A375 (cell line): ENCODE results near the gene WEE2. TPM values are rescaled to one million over a fixed set of nuclear protein-coding genes. Genes with fewer than 3 reads are reported as not detected.

Experiments used
- small RNA-seq: library from RNA; depleted of rRNA; stranded (forward); fragments of <200 nt; gene quantifications from one replicate; pipeline ENCODE3, GENCODE V24; 2014
- total RNA-seq: library from RNA; depleted of rRNA; stranded (reverse); fragments of >200 nt; shearing (Covaris generic); gene quantifications from 2 replicates; pipeline ENCODE4 v1.2.3, GENCODE V29; 2014; rRNA removed

Gene WEE2
- total RNA-seq, result not detected in 2 replicates

GRCh38 chr7:141708351-141708750 lies at the start of gene WEE2:
Gene WEE2 (plus strand): TSS chr7:141708353. CDS start chr7:141708759, 406 bp downstream.

DNA sequence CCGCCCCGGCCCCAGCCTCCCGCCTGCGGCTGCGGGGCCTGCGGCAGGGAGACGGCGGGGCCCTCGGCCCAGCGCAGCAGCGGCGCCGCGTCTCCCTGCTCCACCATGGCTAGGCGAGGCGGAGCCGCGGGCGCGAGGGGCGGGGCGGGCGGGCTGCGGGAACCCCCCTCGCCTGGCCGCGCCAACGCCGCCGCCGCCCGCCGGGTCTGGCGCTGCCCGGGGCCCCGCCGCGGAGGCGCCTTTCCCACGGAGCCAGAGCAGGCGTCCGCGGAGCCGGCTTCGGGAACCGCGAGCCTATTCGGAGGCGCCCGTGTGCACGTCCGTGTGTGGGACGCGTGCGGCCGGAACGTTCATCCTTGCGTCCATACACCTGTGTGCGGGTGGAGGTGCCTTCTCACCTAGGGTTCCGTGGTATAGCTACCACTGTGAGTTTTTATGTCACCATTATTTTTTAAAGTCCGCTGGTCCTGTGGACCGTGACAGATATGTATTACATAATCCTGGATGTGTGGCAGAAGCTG lies 6.0 kb upstream of the WEE2 start, which contains the start of gene DENND11:
TSS of gene DENND11 (minus strand) at position 120 of the 521 bp plus-strand sequence. CDS start at position 107, 13 bp downstream.

GRCh38 chr7:141737836-141738591 lies 29.9 kb downstream of the WEE2 start, which contains the start of gene SSBP1:
Gene SSBP1 (plus strand): TSS chr7:141738358. CDS start chr7:141739167, 809 bp downstream.

GRCh38 chr7:141763797-141764196 lies 55.6 kb downstream of the WEE2 start, which contains the start of gene TAS2R3:
Gene TAS2R3 (plus strand): TSS chr7:141764097. CDS start chr7:141764159, 62 bp downstream.

DNA sequence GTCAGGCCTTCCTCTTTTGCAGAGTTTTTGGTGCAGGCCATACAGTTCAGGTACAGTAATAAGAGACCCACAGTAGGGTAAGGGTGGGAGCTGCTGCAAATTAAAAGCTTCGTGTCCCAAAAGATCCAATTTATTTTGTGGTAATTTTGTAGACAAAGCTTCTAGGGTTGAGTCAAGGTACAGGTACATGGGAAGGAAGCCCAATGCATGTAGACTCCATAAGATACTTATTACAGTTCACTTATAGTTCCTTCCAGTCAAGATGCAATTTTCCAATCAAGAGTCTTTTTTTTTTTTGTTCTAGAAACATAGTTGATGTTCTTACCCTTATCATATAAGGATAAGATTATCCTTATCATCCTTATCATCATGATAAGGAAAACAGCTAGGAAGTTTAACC lies 68.2 kb downstream of the WEE2 start, which contains the start of gene TAS2R4:
TSS of gene TAS2R4 (plus strand) at position 301 of the 400 bp plus-strand sequence. CDS start 1,815 bp downstream, outside the sequence.

Small RNA genes within 50 kb of the gene (small RNA-seq; reads per million reads assigned to genes)
- gene RNU1-82P, result not detected

Other genes with a start within 250 kb of the WEE2 start
- gene AGK, start 156.9 kb upstream of the WEE2 start, total RNA-seq, result 52.4 and 62.2 TPM in 2 replicates
- gene DENND11, start 6.2 kb upstream of the WEE2 start, total RNA-seq, result 5.7 and 7.5 TPM in 2 replicates
- gene SSBP1, start 30.0 kb downstream of the WEE2 start, total RNA-seq, result 389 and 487 TPM in 2 replicates
- 0.11 and 0.16 TPM in 2 replicates for gene TAS2R3, start 55.7 kb downstream of the WEE2 start, total RNA-seq
- gene TAS2R4, start 68.3 kb downstream of the WEE2 start, total RNA-seq, result 0.05 and 0.19 TPM in 2 replicates
- not detected in 2 replicates for gene TAS2R5, start 81.9 kb downstream of the WEE2 start, total RNA-seq
- not detected in 2 replicates for gene PRSS37, start 133.1 kb downstream of the WEE2 start, total RNA-seq
- gene OR9A4, start 208.0 kb downstream of the WEE2 start, total RNA-seq, result not detected in 2 replicates
- not detected in 2 replicates for gene CLEC5A, start 238.6 kb downstream of the WEE2 start, total RNA-seq